ENCODE measurements around the gene BUB1.

GRCh38 chr2:110679337-110679707, 1.5 kb upstream of the BUB1 start:
- TF ChIP-seq POLR2A (IDR thresholded peaks at IDR 0.05; ENCODE audit: low read depth, low read length) (no peak), TAF1 (IDR thresholded peaks at IDR 0.05; ENCODE audit: borderline replicate concordance, low read depth, low read length) (no peak)

Data from GM12892 (cell line).